Measurements from ENCODE around the gene LRRC74A.

The LRRC74A gene

GRCh38 chr14:76882651-76883050, 56.4 kb downstream of the LRRC74A start:
- H3K36me3 ChIP-seq (ENCODE audit: control insufficient read depth, insufficient read depth, low read length), result no peaks in the 10 kb centered on the region
- no peak for DNase-seq (ENCODE audit: extremely low read depth, insufficient read length)
- TF ChIP-seq, protein P1, sequence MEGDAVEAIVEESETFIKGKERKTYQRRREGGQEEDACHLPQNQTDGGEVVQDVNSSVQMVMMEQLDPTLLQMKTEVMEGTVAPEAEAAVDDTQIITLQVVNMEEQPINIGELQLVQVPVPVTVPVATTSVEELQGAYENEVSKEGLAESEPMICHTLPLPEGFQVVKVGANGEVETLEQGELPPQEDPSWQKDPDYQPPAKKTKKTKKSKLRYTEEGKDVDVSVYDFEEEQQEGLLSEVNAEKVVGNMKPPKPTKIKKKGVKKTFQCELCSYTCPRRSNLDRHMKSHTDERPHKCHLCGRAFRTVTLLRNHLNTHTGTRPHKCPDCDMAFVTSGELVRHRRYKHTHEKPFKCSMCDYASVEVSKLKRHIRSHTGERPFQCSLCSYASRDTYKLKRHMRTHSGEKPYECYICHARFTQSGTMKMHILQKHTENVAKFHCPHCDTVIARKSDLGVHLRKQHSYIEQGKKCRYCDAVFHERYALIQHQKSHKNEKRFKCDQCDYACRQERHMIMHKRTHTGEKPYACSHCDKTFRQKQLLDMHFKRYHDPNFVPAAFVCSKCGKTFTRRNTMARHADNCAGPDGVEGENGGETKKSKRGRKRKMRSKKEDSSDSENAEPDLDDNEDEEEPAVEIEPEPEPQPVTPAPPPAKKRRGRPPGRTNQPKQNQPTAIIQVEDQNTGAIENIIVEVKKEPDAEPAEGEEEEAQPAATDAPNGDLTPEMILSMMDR (IDR thresholded peaks at IDR 0.05; ENCODE audit: insufficient read depth, low read length, poor library complexity, severe bottlenecking), result no peak
- no peaks in the 10 kb centered on the region for H3K27me3 ChIP-seq (replicated peaks; ENCODE audit: control insufficient read depth, insufficient read depth, low read length)
- H3K4me3 ChIP-seq (replicated peaks; ENCODE audit: low read depth, low read length), result no peak overlapping the region

GRCh38 chr14:76883447-76883846, 57.2 kb downstream of the LRRC74A start:
- Histone ChIP-seq H3K27me3 (replicated peaks; ENCODE audit: control insufficient read depth, insufficient read depth, low read length) (no peaks in the 10 kb centered on the region), H3K4me3 (replicated peaks; ENCODE audit: low read depth, low read length) (no peak overlapping the region), H3K36me3 (ENCODE audit: control insufficient read depth, insufficient read depth, low read length) (no peaks in the 10 kb centered on the region)
- TF ChIP-seq, protein P1 (IDR thresholded peaks at IDR 0.05; ENCODE audit: insufficient read depth, low read length, poor library complexity, severe bottlenecking), result no peak
- no peak for DNase-seq (ENCODE audit: extremely low read depth, insufficient read length)

GRCh38 chr14:76884394-76884793, 58.2 kb downstream of the LRRC74A start:
- DNase-seq (ENCODE audit: extremely low read depth, insufficient read length), result no peak
- H3K4me3 ChIP-seq (replicated peaks; ENCODE audit: low read depth, low read length), result no peak overlapping the region
- no peaks in the 10 kb centered on the region for H3K27me3 ChIP-seq (replicated peaks; ENCODE audit: control insufficient read depth, insufficient read depth, low read length)
- no peaks in the 10 kb centered on the region for H3K36me3 ChIP-seq (ENCODE audit: control insufficient read depth, insufficient read depth, low read length)
- TF ChIP-seq, protein P1 (IDR thresholded peaks at IDR 0.05; ENCODE audit: insufficient read depth, low read length, poor library complexity, severe bottlenecking), result no peak

GRCh38 chr14:76884853-76885276, 58.7 kb downstream of the LRRC74A start:
- Histone ChIP-seq H3K27me3 (replicated peaks; ENCODE audit: control insufficient read depth, insufficient read depth, low read length) (no peaks in the 10 kb centered on the region), H3K4me3 (replicated peaks; ENCODE audit: low read depth, low read length) (no peak overlapping the region), H3K36me3 (ENCODE audit: control insufficient read depth, insufficient read depth, low read length) (no peaks in the 10 kb centered on the region)
- TF ChIP-seq, protein P1 (IDR thresholded peaks at IDR 0.05; ENCODE audit: insufficient read depth, low read length, poor library complexity, severe bottlenecking), result no peak
- no peak for DNase-seq (ENCODE audit: extremely low read depth, insufficient read length)

DNA sequence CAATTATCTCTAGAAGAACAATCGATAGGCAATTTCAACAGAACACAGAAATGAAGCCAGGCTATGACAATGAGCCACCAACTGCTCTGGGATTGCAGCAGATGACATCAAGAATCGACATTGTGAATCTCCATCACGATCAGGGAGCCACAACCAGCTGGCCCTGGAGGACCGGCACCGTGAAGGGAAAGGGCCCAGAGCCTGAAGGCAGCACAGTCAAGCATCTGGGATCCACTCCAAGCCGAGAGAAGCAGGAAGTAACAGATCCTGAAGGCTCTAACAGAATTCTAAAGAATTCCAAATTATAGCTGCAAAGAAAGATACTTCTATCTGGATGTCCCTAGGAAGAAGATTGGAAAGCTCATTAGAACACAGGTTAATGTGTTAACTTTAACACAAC, 61.0 kb downstream of the LRRC74A start:
- H3K27me3 ChIP-seq (replicated peaks; ENCODE audit: control insufficient read depth, insufficient read depth, low read length), result no peaks in the 10 kb centered on the region
- DNase-seq (ENCODE audit: extremely low read depth, insufficient read length), result no peak
- TF ChIP-seq, protein P1 (IDR thresholded peaks at IDR 0.05; ENCODE audit: insufficient read depth, low read length, poor library complexity, severe bottlenecking), result no peak
- H3K4me3 ChIP-seq (replicated peaks; ENCODE audit: low read depth, low read length), result no peak overlapping the region
- no peaks in the 10 kb centered on the region for H3K36me3 ChIP-seq (ENCODE audit: control insufficient read depth, insufficient read depth, low read length)

GRCh38 chr14:76891391-76891790, 65.2 kb downstream of the LRRC74A start:
- Histone ChIP-seq H3K36me3 (ENCODE audit: control insufficient read depth, insufficient read depth, low read length) (no peaks in the 10 kb centered on the region), H3K4me3 (replicated peaks; ENCODE audit: low read depth, low read length) (no peak overlapping the region), H3K27me3 (replicated peaks; ENCODE audit: control insufficient read depth, insufficient read depth, low read length) (no peaks in the 10 kb centered on the region)
- DNase-seq (ENCODE audit: extremely low read depth, insufficient read length), result no peak
- TF ChIP-seq, protein P1 (IDR thresholded peaks at IDR 0.05; ENCODE audit: insufficient read depth, low read length, poor library complexity, severe bottlenecking), result no peak

Measured in GM06990 (cell line).